ENCODE data around the gene FGF14.

DNA sequence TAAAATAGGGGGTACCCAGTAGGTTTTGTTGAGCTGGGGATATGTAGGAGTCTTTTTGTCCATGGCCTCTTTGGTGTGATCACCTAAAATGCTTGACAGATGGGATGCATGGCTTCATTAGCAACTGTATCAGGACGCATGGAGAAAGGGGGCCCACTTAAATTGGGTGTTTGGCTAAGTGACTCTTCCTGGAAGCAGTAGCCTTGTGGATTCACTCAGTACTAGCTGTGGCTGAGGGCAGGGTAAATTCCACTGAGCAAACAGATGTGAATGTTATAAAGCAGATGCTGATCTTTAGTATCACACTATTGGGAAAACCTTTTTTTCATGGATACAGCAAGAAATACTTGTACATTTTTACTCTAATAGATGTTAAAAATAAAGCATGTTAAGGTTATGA lies 140.0 kb downstream of the FGF14 start:
- TF ChIP-seq POLR2A (IDR thresholded peaks at IDR 0.05) = no peak
- TF ChIP-seq CTCF (IDR thresholded peaks at IDR 0.05) = no peak
